ENCODE data around the gene C8A.

C8A gene

DNA sequence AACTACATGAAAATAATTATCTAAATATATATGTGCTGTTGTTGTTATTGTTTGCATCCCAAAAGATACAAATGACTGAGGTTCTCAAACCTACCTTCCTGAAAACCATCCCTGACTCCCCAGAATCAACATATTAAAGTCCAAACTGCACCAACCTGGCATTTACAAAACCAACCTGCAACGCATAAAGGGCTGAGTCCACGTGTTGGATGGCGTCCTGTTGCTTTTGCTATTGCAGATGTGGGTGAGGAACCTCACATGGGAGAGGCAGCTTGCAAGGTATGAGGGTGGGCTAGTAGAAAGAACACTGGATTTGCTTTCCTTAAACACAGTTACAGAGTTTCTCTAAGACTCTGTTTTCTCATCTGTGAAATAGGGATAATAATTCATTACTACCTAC lies 112.8 kb downstream of the C8A start:
- Mint-ChIP-seq H3K27me3 (no peaks in the 10 kb centered on the region), H3K9me3 (ENCODE audit: low read depth) (peaks cover 3% of the 10 kb centered on the region), H3K27ac (no peak overlapping the region), H3K4me1 (ENCODE audit: low read depth) (no peaks in the 10 kb centered on the region), H3K36me3 (no peaks in the 10 kb centered on the region), H3K4me3 (no peak overlapping the region)

All from activated naive CD8-positive, alpha-beta T cell (primary cell).